WTC11 (cell line): ENCODE results near the gene KRTAP5-6. TPM values are rescaled to one million over a fixed set of nuclear protein-coding genes. Genes with fewer than 3 reads are reported as not detected.

Experiments
- ATAC-seq: fragments of 200-7000 bp; cut with Tn5 transposase; 2 replicates; pipeline ENCODE4 v1.10.0; 2021; ENCODE audit warnings: mild to moderate bottlenecking, moderate library complexity
- CTCF ChIA-PET: fragments of 300-600 bp; sonication (Branson Sonifier 250); formaldehyde crosslinking; loops from one replicate; lab custom pipeline; 2021; ENCODE audit warnings: antibody characterized with exemption; lab: Charles Lee
- POLR2A ChIA-PET: fragments of 350-600 bp; sonication (Branson Sonifier 250); formaldehyde crosslinking; loops from one replicate; lab custom pipeline; 2021; ENCODE audit warnings: antibody characterized with exemption; lab: Charles Lee
- DNase-seq: peaks from one replicate; pipeline ENCODE4 v3.0.0; 2021; ENCODE audit warnings: low spot score
- H3K27ac Mint-ChIP-seq: 2 replicates; pipeline ENCODE4 v1.8.0; 2021; ENCODE audit warnings: mixed read lengths
- H3K27me3 Mint-ChIP-seq: 2 replicates; pipeline ENCODE4 v1.8.0; 2021; ENCODE audit warnings: low read depth, mild to moderate bottlenecking, moderate library complexity, mixed read lengths
- H3K36me3 Mint-ChIP-seq: 2 replicates; pipeline ENCODE4 v1.8.0; 2021; ENCODE audit warnings: mixed read lengths
- H3K4me1 Mint-ChIP-seq: 2 replicates; pipeline ENCODE4 v1.8.0; 2022; ENCODE audit warnings: mixed read lengths
- H3K4me3 Mint-ChIP-seq: 2 replicates; pipeline ENCODE4 v1.8.0; 2021; ENCODE audit warnings: mild to moderate bottlenecking, moderate library complexity, mixed read lengths
- H3K9me3 Mint-ChIP-seq: 2 replicates; pipeline ENCODE4 v1.8.0; 2021; ENCODE audit warnings: mixed read lengths
- ATF6 ChIP-seq: sonication (generic); formaldehyde crosslinking; IDR thresholded peaks from 2 replicates; pipeline ENCODE4 v1.8.1; 2023; ENCODE audit warnings: mild to moderate bottlenecking, missing genetic modification reagents
- CBFB ChIP-seq: sonication (generic); formaldehyde crosslinking; IDR thresholded peaks from 2 replicates; pipeline ENCODE4 v1.8.1; 2022; ENCODE audit warnings: mild to moderate bottlenecking, low read depth, missing genetic modification reagents
- EMX1 ChIP-seq: fragments of 250-450 bp; sonication (Bioruptor Pico); IDR thresholded peaks from 2 replicates; pipeline ENCODE4 v1.8.0; 2021; ENCODE audit warnings: mild to moderate bottlenecking
- FOXJ3 ChIP-seq: sonication (generic); formaldehyde crosslinking; IDR thresholded peaks from 2 replicates; pipeline ENCODE4 v1.9.0; 2021; ENCODE audit warnings: missing genetic modification reagents, mild to moderate bottlenecking, borderline replicate concordance
- FOXP1 ChIP-seq: sonication (generic); formaldehyde crosslinking; IDR thresholded peaks from 2 replicates; pipeline ENCODE4 v1.8.0; 2022; ENCODE audit warnings: missing genetic modification reagents, mild to moderate bottlenecking, moderate library complexity, borderline replicate concordance
- HMGXB4 ChIP-seq: sonication (generic); formaldehyde crosslinking; IDR thresholded peaks from 2 replicates; pipeline ENCODE4 v1.8.1; 2023; ENCODE audit warnings: mild to moderate bottlenecking, moderate library complexity, missing genetic modification reagents
- JAZF1 ChIP-seq: fragments of 250-450 bp; sonication (Bioruptor Pico); IDR thresholded peaks from 2 replicates; pipeline ENCODE4 v1.9.0; 2021; ENCODE audit warnings: moderate library complexity, mild to moderate bottlenecking, inconsistent platforms
- KAT7 ChIP-seq: sonication (generic); formaldehyde crosslinking; IDR thresholded peaks from 2 replicates; pipeline ENCODE4 v1.8.1; 2023; ENCODE audit warnings: missing genetic modification reagents, mild to moderate bottlenecking, borderline replicate concordance
- MLX ChIP-seq: sonication (generic); formaldehyde crosslinking; IDR thresholded peaks from 2 replicates; pipeline ENCODE4 v1.8.1; 2023; ENCODE audit warnings: mild to moderate bottlenecking, missing genetic modification reagents, moderate library complexity
- MYBL2 ChIP-seq: sonication (generic); formaldehyde crosslinking; IDR thresholded peaks from 2 replicates; pipeline ENCODE4 v1.8.1; 2023; ENCODE audit warnings: mild to moderate bottlenecking, moderate library complexity, missing genetic modification reagents
- NR1H2 ChIP-seq: sonication (generic); formaldehyde crosslinking; IDR thresholded peaks from 2 replicates; pipeline ENCODE4 v1.9.0; 2021; ENCODE audit warnings: mild to moderate bottlenecking, moderate library complexity, missing genetic modification reagents
- NR2C2 ChIP-seq: sonication (generic); formaldehyde crosslinking; IDR thresholded peaks from 2 replicates; pipeline ENCODE4 v1.8.0; 2022; ENCODE audit warnings: mild to moderate bottlenecking, missing genetic modification reagents
- NR3C1 ChIP-seq: sonication (generic); formaldehyde crosslinking; conservative IDR thresholded peaks from 2 replicates; pipeline ENCODE4 v1.8.1; 2023; ENCODE audit warnings: low read depth, mild to moderate bottlenecking, missing genetic modification reagents
- SMAD3 ChIP-seq: sonication (generic); formaldehyde crosslinking; IDR thresholded peaks from 2 replicates; pipeline ENCODE4 v1.8.0; 2022; ENCODE audit warnings: missing genetic modification reagents, mild to moderate bottlenecking, borderline replicate concordance
- TCF7 ChIP-seq: sonication (generic); formaldehyde crosslinking; IDR thresholded peaks from 2 replicates; pipeline ENCODE4 v1.8.0; 2022; ENCODE audit warnings: mild to moderate bottlenecking, low read depth, missing genetic modification reagents, moderate library complexity
- ZBTB21 ChIP-seq: sonication (generic); formaldehyde crosslinking; IDR thresholded peaks from 2 replicates; pipeline ENCODE4 v1.8.1; 2023; ENCODE audit warnings: mild to moderate bottlenecking, missing genetic modification reagents, borderline replicate concordance
- ZNF138 ChIP-seq: sonication (generic); formaldehyde crosslinking; conservative IDR thresholded peaks from 2 replicates; pipeline ENCODE4 v1.8.1; 2022; ENCODE audit warnings: mild to moderate bottlenecking, moderate library complexity, missing genetic modification reagents
- ZNF532 ChIP-seq: fragments of 250-450 bp; sonication (Bioruptor Pico); IDR thresholded peaks from 2 replicates; pipeline ENCODE4 v1.9.0; 2021; ENCODE audit warnings: mild to moderate bottlenecking, borderline replicate concordance
- total RNA-seq: library from RNA; stranded (reverse); gene quantifications from 3 replicates; pipeline ENCODE4 v1.2.3, GENCODE V29; 2021
- TF ChIP-seq, protein P1 (sequence below): fragments of 250-450 bp; sonication (Bioruptor Pico); IDR thresholded peaks from 2 replicates; pipeline ENCODE4 v2.1.2; 2022; ENCODE audit warnings: mild to moderate bottlenecking, moderate library complexity

Gene KRTAP5-6
- total RNA-seq, 1 experiment from 2014 or later = 0.35 TPM

DNA sequence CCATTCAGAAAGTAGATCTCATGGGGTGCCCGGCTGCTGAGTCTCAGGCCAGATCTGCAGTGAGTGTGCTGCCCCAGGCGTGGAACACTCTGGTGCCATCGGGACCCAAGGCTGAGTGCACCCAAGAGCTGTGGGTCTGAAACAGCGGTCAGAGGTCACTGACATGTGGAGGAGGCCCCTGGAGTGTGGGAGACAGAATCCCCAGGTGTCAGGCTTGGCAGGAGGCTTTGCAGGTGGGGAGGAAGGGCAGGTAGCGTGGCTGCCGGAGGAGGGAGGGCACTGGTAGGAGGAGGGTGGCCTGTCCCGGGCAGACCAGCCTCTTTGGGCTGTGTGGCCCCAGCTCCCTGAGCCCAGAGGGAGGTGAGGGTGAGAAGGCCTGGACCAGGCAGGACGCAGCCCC lies 31.7 kb upstream of the KRTAP5-6 start:
- POLR2A ChIA-PET = no interaction called here
- ATAC-seq = no peak

More for the DNA sequence above, 31.7 kb upstream of the KRTAP5-6 start:
- H3K4me1 Mint-ChIP-seq = no peaks in the 10 kb centered on the region
- no peak overlapping the region for H3K27ac Mint-ChIP-seq
- peaks cover 3% of the 10 kb centered on the region; the same call in 1 of the 2 replicates for H3K27me3 Mint-ChIP-seq
- H3K4me3 Mint-ChIP-seq = no peak overlapping the region
- TF ChIP-seq SMAD3 (CRISPR knock-in tag) (no peak), HMGXB4 (CRISPR knock-in tag) (no peak), FOXJ3 (no peak), MYBL2 (CRISPR knock-in tag) (no peak), FOXP1 (no peak), KAT7 (CRISPR knock-in tag) (no peak), EMX1 (CRISPR knock-in tag) (no peak), ZBTB21 (CRISPR knock-in tag) (no peak), NR1H2 (no peak), CBFB (no peak), ZNF138 (CRISPR knock-in tag) (no peak), ATF6 (CRISPR knock-in tag) (no peak), NR3C1 (no peak), NR2C2 (CRISPR knock-in tag) (no peak), TCF7 (CRISPR knock-in tag) (no peak), JAZF1 (CRISPR knock-in tag) (no peak), ZNF532 (no peak), MLX (CRISPR knock-in tag) (no peak)
- TF ChIP-seq, protein P1, sequence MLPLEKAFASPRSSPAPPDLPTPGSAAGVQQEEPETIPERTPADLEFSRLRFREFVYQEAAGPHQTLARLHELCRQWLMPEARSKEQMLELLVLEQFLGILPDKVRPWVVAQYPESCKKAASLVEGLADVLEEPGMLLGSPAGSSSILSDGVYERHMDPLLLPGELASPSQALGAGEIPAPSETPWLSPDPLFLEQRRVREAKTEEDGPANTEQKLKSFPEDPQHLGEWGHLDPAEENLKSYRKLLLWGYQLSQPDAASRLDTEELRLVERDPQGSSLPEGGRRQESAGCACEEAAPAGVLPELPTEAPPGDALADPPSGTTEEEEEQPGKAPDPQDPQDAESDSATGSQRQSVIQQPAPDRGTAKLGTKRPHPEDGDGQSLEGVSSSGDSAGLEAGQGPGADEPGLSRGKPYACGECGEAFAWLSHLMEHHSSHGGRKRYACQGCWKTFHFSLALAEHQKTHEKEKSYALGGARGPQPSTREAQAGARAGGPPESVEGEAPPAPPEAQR (CRISPR knock-in tag) = no peak
- TF ChIP-seq, all 79 proteins: peak for 0
- no peaks in the 10 kb centered on the region for H3K9me3 Mint-ChIP-seq
- CTCF ChIA-PET = no interaction called here
- no peak for DNase-seq
- no peaks in the 10 kb centered on the region for H3K36me3 Mint-ChIP-seq
